C4-2B (cell line): ENCODE measurements around the gene MAEL.
A peak's percentile ranks its signal among the peaks of the same experiment; 100 is the strongest.

Experiments used
- H3K27ac ChIP-seq: fragments of 450-650 bp; 2 replicates; pipeline ENCODE4 v1.5.1; 2017
- ZFX ChIP-seq: fragments of 450-650 bp; IDR thresholded peaks from 2 replicates; pipeline ENCODE4 v1.6.1; 2017
- TF ChIP-seq, protein P1 (sequence below): fragments of 450-650 bp; conservative IDR thresholded peaks from 2 replicates; pipeline ENCODE4 v1.5.1; 2017; ENCODE audit warnings: mild to moderate bottlenecking

MAEL gene

DNA sequence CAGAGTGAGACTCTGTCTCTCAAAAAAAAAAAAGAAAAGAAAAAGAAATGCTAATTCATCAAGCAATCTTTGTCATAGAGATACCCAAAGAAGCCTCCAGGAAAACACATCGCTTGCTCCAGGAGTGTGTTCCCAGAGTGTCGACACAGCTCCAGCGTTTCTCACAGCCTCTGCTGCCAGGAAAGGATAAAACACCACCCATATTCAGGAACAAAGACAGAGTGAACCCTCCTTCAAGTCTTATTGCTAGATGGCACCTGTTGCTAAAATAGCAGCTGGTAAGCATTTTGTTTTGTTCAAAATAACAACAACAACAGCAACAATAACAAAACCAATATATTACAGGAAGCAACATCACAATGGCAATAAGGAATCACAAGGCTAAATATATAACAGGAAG lies 16.9 kb upstream of the MAEL start:
- TF ChIP-seq ZFX = no peak
- TF ChIP-seq, protein P1, sequence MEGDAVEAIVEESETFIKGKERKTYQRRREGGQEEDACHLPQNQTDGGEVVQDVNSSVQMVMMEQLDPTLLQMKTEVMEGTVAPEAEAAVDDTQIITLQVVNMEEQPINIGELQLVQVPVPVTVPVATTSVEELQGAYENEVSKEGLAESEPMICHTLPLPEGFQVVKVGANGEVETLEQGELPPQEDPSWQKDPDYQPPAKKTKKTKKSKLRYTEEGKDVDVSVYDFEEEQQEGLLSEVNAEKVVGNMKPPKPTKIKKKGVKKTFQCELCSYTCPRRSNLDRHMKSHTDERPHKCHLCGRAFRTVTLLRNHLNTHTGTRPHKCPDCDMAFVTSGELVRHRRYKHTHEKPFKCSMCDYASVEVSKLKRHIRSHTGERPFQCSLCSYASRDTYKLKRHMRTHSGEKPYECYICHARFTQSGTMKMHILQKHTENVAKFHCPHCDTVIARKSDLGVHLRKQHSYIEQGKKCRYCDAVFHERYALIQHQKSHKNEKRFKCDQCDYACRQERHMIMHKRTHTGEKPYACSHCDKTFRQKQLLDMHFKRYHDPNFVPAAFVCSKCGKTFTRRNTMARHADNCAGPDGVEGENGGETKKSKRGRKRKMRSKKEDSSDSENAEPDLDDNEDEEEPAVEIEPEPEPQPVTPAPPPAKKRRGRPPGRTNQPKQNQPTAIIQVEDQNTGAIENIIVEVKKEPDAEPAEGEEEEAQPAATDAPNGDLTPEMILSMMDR = no peak

DNA sequence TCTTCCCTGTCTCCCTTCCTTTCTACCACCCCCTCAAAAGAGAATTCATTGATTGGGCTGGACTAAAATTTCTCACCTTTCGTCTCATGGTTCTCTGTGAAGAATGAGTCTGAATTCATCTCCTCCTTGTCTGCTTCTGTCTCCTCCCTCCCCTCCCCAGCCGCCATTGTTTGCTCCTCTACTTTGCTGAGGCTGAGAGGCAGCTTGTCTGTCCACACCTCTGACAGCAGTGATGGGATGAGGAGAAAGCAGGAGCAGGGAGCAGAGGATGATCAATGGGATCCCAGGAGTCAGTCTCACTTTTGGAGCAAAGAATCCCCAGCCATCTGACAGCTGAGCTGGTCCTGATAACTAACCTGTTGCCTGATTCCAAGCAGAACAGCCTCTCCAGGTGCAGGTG lies 16.3 kb upstream of the MAEL start:
- no peak overlapping the region for H3K27ac ChIP-seq
- TF ChIP-seq, protein P1 = no peak
- no peak for TF ChIP-seq ZFX

More for the DNA sequence above, 16.9 kb upstream of the MAEL start:
- H3K27ac ChIP-seq = no peak overlapping the region

DNA sequence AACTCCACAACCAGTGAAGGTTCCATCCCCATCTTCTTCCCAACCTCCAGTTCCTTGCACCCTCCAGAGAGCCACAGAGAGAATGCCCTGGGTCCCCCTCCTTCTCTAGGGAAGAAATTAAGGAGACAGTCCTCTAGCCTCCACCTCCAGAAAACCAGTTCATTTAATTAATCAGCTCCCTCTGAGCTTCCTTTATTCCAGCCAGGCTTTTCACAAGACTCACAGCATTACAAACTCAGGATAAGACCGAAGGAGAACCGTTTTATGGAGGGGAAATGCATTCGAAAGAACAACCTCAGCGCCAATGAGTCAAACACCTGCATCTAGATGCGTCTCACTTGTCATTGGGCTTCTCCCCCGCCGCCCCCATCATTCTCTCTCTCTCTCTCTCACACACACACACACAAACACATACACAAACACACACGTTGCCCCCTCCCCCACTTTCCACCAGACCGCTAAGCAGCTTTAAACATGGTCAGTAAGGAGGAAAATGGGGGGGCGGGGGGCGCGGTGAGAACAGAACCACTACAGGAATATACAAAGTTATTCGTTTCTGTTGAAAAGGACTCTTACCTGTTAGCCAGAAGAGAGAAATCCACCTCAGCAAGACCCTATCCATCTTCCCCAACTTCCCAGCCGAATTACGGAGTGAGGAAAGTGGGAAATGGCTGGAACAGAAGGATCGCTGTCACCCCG lies 14.3 kb upstream of the MAEL start:
- TF ChIP-seq, protein P1 = no peak
- TF ChIP-seq ZFX = no peak
- H3K27ac ChIP-seq = peak overlapping the region; percentile 68; the same call in 1 of the 2 replicates

DNA sequence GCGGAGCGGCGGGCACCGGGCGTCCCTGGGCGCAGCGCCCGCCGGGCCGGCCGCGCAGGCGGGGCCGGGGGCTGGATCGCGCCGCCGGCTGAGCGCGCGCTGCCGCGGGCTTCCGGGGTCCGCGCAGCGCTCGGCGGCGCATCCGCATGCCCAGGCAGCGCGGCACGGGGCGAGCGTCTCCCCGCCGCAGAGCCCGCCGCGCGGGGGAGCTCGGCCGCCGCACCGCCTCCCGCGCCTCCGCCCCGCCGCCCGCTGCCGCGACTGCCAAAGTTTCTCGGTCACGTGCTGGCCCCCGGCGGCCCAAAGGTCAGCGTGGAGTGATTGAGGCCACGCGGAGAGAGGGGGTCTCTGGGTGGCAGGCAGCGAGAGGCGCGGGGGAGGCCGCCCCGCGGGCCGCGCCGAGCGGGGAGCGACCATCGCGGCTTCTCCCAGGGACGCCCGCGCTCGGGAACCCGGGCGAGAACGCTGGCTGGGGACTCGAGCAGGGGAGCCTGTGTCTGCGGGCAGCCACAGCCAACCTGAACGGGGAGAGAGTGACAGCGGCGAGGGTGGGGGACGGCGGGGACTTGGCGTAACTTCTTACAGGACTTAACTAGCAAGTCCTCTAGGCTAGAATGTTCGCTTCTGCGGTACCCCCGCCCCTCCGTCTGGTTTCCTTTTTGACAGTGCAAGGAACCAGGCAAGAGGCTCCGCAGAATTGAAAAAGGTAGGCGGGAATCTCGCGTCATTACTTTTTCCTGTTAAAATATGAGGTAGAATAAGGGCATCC lies 13.5 kb upstream of the MAEL start, which contains the start of gene ILDR2:
ILDR2 (minus strand) TSS at position 180 of the 769 bp plus-strand sequence. CDS start 272 bp downstream, outside the sequence.
- peak within 1 kb of the TSS; percentile 68 for H3K27ac ChIP-seq
- TF ChIP-seq, protein P1 = peak; percentile 65
- TF ChIP-seq ZFX = no peak

DNA sequence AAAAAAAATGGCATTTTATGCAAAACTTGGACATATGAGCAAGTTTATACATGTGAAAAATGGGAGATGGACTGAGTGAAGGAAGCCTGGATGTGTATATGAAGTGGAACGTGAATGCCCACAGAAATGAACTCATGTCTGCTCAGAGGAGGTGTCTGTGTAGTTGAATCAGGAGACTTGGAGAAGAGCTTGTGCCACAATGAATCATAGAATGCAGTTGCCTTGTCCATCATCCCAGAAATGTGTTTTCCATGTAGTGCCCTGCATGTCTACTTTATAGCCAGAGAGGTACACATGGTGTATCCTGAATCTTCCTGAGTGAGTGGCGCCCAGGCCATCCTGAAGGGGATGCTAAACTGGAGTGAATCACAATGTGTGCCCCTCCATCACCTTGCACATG lies 11.1 kb upstream of the MAEL start:
- TF ChIP-seq, protein P1 = no peak
- TF ChIP-seq ZFX = no peak
- peak overlapping the region; percentile 20; the same call in 1 of the 2 replicates for H3K27ac ChIP-seq

DNA sequence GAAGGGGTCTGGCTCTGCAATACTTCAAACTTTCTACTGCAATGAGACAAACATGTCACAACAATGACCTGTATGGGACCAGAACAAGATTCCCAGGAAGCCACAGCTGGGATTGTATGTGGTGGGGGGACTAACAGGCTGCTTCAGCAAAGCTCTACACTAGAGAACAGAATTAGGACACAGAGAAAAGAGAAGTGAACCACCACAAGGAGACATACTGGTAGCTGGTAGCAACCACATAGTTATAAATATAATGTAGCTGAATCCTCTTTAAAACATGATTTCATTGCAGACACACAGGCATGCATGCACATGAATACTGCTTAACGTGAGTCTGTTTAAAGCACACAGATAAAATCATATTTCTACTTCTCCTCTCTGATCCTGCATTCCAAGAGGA lies 10.3 kb upstream of the MAEL start:
- TF ChIP-seq, protein P1 = no peak
- TF ChIP-seq ZFX = no peak
- no peak overlapping the region for H3K27ac ChIP-seq

DNA sequence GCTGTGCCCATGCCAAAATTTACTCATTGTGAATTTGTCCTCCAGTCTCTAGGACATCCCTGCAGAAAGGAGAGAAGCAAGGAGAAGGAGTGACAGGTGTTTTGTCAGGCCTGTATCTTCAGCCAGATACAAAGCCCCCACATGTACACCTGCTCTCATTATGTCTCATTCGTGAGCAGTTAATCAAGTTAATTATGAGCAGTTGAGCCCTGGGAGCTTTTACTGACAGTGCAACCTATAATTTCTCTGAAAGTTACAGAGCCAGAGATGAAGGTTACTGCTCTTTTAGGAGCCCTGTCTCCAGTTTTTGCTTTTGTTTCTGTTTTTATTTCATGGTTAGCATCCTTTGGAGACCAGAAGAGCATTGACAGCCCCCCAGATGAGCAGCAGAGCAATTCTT lies 8.7 kb upstream of the MAEL start:
- H3K27ac ChIP-seq = peak overlapping the region; percentile 4; the same call in 1 of the 2 replicates
- no peak for TF ChIP-seq ZFX
- TF ChIP-seq, protein P1 = no peak
